A172 (cell line): ENCODE data around the gene EXD3. TPM values are rescaled to one million over a fixed set of nuclear protein-coding genes. Genes with fewer than 3 reads are reported as not detected.
"Not testable (repeated sequence)": the region's sequence is repeated elsewhere in the genome, so short reads cannot be mapped to it uniquely, and the experiment has no call there.

Source experiments
- DNase-seq: peaks from one replicate; pipeline ENCODE4 v3.0.0-alpha.2; 2015; ENCODE audit warnings: low spot score
- total RNA-seq: library from RNA; depleted of rRNA; stranded (reverse); fragments of >200 nt; shearing (Covaris generic); gene quantifications from 2 replicates; pipeline ENCODE4 v1.2.3, GENCODE V29; 2014

EXD3 gene
- total RNA-seq, 1 experiment from 2014 or later, result 3.4 TPM

DNA sequence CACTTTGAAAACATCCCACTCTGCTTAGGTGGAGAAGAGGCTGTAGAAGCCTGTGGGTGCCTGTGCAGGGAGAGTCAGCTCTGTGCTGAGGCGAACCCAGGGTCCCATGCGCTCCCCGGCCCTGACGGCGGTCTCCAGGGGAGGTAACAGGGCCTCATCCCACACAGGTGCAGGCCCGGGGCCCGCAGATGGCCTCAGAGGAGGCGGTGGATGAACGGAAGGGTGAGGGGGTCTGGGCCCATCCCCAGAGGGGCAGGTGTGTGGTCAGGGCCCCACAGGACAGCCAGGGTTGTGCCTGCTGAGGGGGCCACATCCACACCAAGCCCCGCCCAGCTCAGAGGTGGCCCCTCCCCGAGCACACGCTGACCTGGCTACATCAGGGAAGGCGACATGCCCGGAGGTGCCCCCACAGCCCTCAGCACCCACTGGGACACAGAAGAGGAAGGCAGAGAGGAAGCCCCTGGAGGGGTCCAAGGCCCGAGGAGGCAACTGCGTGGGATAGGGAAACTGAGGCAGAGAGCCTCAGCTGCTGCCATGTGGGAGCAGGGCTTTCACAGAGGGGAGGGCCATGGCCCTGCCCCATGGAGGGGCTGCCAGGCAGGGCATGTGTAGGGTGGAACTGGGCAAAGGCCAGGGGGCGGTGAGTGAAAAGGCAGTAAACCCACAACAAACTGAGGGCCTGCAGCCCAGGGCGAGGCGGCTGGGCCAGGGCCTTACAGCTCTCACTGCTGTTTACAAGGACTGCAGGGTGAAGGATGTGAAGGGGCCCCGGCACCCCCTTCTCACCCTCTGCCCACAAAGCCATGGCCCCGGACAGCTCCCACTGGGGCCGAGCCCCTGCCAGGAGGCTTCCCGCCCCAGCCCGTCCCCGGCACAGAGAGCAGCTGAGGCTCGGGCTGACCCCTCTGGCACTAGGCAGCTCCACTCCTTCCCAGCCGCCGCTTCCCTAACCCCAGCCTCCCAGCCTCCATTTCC is 29.5 kb downstream of the EXD3 start:
- no peak for DNase-seq

DNA sequence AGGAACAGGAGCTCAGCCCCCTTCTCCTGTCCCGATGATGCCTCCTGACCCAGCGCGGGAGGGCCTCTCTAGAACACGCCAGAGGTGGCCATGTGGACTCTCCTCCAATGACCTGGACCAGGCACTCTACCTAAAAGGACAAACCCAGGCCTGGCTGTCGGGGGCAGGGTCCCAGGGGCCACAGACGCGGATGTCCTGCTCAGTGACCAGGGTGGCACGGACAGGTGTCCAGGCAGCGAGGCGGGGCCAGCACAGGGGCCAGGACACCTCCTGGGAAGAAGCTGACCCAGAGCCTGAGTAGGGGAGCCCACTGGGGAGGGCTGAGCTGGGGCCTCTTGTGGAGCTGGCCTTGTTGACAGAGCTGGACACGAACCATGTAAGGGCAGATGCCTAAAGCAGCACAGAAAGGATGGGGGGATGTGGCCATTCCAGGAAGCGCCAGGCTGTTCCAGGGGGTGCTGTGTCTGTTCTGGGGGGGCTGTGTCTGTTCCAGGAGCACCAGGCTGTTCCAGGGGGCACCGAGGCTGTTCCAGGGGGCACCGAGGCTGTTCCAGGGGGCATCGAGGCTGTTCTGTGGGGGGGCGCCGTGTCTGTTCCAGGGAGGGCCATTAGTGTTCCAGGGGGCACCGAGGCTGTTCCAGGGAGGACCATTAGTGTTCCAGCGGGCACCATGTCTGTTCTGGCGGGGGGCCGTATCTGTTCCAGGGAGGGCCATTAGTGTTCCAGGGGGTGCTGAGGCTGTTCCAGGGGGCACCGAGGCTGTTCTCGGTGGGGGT is 30.5 kb downstream of the EXD3 start:
- DNase-seq, result no peak

DNA sequence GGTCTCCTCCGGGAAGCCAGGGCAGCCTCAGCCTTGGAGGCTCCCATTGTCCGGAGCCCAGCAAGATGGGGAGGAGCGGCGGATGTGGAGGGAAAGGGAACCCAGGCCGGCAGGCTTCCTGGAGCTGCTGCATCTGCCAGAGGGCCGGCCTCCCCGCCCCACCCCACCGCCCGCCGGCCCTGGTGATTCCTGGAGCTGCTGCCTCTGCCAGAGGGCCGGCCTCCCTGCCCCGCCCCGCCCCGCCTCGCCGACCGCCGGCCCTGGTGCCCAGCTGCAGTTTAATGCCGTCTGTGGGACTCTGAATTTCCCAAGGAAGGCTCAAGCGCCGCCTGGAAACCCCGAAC is 31.6 kb downstream of the EXD3 start:
- DNase-seq, result no peak

DNA sequence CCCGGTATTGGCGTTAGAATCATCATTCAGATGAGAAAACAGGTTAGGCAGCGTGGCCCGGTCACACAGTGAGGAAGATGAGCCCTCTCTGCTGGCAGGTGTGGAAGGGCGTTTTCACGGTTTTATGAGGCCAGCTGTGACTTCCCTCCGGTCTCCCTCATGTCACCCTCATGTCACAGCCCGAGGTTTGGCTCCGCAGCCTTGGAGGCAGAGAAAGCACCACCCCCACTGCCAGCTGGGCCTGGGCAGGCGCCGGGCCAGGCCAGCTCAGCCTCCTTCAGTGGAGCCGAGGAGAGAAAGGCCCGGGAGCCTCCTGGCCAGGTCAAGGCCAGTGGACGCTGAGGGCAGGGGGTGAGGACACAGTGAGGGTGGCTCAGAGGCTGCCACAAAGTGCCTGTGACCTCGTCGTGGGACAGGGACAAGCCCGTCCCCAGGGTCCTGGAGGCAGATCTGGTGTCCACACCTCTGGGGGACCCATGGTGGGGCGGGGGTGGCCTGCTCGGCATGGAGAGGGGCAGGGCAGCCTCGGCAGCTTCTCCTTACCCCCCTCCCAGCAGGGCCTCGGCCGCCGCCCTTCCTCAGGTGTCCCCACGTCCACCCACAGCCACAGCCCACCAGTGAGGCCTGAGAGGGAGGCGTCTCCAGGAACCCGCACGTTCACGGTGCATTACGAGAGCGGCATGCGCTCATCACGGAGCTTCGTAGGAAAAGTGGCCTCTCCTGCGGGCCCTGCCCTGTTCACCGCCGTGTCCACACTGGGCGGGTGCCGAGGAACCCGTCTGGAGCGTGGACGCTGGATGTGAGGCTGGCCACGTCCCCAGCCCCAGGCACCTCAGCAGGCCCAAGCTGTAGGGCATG is 32.2 kb downstream of the EXD3 start:
- DNase-seq, result no peak

DNA sequence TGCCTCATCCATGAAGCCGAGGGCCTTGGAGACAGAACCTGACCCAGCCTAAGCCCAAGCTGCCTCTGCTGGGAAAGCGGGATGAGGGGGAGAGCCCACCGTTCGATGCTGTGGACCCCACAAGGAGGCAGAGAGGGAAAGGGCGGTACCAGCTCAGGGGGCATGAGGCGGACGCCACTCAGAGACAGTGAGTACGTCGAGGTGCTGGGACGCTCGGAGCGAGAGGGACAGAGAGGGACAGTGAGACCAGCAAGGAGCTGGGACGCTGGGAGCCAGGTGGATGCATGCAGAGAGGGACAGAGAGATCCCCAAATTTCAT is 33.6 kb downstream of the EXD3 start:
- DNase-seq, result no peak

DNA sequence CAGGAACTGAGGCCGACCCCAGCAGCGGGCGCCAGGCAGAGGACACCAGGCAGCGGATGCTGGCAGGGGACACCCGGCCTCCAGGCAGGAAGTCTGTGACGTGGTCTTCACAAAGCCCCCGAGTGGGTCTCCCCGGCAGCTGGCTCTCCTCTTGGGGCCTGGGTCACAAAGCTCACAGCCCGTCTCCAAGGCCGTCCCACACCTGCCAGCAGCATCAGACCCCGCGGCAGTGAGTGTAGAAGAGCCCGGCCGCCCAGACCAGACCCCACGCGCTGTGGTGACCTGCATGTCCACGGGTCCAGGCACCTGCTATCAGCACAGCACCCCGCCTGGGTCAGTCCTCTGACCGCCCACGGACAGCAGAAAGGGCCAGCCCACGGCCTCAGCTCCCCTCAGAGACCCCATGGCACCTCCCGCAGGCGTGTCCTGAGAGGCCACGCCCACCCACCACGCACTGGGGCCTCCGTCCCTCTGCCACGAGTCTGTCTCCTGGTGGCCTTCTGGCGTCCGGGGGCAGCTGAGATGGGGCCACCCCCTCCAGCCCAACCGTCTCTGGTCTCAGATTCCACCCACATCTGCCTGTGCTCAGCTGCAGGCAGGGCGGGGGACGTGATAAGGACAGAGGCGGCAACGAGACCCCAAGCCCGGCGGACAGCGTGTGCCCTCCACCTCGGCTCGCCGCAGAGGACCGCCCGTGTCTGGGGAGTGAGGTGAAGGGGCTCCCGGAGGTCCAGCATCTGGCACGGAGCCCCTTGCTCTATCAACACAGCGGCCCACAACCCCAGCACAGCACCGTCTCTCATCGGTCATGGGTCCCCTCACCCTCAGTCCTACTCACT is 34.2 kb downstream of the EXD3 start:
- DNase-seq, result no peak

DNA sequence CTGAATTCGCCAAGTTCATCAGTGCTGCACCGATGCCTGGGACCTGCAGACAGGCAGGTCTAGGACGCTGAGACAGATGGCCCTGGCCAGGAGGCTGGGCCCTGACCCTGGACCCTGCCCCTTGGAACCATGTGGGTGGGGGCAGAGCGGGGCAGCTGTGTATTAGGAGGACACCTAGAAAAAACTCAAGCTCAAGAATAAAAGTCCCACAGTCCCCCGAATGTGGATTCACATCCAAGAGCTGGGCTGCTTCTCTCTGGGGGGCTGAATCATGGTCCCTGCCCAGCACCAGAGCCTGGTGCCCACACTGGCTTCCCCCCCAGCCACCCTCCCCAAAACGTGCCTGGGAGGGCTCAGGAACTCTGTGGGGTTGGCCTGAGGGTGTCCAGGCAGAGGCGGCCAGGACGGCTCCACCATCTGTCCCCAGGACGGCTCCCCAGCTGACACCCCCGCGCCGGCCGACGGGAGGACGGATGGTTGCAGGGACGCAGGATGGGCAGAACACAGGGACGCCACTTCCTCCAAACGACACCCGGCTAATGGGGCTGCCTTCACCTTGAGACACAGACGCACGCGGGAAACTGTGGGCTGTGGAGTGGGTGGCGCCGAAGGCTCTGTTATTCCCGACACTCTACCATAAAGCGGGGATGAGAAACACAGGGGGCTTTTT is 34.9 kb downstream of the EXD3 start:
- DNase-seq, result no peak

DNA sequence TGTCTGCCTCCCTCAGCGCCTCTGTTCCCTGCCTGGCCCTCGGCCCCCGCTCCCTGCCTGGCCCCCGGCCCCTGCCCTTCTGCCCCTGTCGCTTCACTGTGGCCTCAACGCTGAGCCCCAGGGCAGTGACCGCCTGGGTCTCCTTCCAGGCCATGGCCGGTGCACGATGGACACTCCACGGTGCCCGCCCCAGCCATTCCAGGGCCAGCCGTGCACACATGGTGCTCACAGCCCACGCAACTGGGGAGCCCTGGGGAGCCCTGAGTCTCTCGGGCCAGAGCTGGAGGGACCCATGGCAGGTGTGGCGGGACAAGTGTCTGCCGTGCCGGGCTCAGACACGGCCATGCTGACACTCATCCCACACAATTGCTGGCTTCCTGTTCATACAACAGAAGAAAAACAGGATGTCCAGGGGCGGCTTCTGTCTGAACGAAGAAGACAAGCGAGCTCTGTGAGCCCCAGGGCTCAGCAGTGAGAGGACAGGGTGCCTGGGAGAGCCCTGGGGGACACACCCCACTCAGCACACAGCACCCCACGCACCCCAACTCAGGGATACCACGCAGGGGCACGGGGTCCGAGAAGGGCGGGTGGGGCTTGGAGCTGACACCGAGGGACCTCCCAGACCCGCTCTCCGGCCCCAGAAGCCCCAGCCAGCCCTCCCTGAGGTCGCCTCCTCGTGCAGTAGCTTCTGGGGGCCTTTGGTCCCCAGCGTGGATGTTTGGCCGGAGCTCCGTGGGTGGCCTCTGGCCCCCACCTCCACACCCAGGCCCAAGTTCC is 35.7 kb downstream of the EXD3 start:
- no peak for DNase-seq

DNA sequence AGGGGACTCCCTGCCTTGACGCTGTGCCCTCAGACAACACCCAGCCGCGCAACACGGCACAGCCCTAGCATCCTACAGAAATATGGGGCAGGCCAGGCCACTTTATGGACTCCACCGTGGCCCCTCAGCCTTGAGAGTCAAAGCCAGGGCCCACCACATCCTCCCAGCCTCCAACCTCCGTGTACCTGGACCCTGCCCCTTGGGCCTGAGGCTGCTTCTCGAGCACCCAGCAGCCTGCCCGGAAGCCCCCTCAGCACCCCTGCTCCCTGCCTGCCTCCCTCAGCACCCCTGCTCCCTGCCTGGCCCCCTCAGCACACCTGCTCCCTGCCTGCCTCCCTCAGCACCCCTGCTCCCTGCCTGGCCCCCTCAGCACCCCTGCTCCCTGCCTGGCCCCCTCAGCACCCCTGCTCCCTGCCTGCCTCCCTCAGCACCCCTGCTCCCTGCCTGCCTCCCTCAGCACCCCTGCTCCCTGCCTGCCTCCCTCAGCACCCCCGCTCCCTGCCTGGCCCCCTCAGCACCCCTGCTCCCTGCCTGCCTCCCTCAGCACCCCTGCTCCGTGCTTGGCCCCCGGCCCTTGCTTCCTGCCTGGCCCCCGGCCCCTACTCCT is 36.4 kb downstream of the EXD3 start:
- not testable (repeated sequence) for DNase-seq

DNA sequence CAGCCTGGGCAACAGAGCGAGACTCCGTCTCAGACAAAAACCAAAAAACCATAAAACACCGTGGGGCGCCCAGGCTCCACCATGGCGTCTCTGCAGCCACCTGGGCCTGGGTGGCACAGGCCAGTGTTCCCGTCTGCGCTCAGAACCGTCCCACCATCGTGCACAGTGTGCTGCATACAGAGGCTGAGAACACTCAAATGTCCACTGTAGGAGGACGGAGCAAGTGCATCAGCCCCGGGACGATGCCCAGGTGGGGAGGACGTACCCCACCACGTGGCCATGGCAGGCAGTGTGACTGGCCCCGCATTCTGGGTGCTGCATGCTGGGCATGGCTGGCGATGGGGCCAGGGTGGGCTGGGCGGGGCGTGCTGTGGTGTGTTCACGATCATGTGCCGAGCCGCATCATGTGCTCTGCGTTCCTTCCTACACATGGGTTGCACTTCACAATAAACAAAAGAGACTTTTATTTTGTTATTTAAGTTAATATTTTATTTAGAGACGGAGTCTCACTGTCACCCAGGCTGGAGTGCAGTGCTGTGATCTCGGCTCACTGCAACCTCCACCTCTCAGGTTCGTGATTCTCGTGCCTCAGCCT is 37.8 kb downstream of the EXD3 start:
- no peak for DNase-seq

DNA sequence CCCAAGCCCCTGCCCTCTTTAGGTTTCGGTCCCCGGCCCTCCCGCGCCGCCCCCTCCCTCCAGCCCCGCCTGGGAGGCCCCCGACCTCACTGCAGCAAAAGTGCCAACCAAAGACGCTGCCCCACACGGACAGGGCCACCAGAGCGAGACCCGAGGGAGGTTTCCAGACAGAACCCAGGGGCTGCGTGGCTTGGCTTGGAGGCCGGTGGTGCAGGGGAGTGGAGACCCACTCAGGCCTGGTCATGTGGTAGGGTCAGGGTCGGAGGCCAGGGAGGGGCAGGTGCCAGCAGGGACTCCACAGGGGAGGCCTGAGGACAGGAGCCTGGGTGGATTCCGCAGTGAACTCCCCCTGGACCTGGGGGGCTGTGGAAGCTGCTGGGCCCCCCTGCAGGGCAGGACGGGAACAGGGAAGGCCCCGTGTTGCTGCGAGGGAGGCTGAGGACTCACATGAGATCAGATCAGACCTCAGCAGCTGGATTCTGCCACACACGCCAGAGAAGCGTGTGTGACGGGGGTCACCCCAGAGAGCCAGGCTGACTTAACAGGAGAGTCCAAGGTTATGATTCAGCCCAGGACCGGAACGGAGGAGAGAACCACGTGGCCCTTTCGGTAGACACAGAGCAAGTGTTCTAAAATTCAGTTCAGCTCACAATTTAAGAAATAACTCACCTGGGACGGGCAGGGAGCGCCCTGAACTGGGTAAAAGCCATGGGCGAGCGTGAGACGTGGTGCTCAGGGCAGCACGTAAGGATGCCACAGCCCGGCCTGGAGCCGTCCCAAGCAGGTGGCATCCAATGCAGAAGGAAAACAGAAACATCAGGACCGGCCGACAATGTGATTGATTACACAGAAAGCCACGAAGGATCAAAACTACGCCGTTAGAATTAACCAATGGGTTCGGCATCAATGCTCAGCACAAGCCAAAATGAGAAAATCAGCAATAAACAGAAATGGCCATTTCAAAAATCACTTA is 38.9 kb downstream of the EXD3 start:
- DNase-seq, result no peak

DNA sequence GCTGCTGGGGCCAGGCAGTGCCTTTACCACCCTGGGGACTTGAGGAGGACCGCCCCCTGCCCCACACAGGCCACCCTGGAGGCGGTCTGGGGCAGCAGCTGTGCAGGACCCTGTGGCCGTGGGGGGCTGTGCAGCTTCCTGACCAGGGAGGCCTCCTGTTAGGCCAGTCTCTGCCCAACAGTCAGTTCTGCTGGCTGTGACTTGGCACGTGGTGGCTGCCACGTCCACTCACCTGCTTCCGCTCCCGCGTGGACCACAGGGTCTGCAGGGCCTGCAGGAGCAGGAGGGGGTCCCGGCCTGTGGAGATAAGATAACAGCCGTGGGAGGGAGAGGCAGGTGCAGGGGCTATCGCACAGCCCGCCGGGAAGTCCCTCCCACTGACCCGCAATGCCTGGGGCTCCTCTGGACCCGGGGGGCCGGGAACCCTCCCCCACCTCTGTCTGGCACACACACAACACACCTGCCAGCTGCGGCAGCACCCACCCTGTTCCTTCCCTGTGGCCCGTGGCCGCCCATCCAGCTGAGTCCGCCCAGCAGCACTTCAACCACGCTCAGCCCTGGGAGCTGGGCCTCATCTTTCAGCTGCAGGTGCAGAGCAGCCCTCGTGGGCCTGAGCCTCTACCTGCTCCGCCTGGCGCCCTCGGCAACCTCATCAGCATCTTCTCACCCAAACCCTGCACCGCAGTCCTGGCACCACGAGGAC is 39.7 kb downstream of the EXD3 start:
- no peak for DNase-seq

DNA sequence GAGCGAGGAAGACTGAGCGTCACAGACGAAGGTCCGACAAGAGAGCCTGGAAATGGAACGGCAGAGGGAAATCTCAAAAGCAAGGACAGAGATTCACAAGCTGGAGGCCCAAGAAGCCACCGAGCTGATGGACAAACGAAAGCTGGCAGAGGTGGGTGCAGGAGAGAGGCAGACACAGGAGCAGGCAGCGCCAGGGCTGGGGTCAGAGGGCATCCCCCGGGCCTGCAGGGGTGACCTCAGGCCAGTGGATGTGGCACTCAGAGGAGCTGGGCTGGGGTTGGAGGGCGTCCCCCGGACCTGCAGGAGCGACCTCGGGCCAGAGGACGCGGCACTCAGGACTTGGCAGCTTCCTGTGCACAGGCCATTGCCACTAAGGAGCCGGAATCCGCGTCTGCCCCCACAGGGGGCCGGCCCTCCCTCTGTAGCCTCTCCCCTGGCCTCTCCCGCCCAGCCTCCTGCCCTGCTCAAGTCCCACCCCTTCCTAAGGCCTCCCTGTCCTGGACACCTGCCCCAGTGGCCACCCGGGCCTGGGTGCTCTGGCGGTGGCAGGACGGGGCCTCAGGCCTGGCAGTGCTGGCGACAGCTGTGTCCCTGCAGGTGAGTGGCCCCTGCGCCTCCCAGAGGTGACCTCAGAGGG is 40.4 kb downstream of the EXD3 start:
- DNase-seq, result no peak

DNA sequence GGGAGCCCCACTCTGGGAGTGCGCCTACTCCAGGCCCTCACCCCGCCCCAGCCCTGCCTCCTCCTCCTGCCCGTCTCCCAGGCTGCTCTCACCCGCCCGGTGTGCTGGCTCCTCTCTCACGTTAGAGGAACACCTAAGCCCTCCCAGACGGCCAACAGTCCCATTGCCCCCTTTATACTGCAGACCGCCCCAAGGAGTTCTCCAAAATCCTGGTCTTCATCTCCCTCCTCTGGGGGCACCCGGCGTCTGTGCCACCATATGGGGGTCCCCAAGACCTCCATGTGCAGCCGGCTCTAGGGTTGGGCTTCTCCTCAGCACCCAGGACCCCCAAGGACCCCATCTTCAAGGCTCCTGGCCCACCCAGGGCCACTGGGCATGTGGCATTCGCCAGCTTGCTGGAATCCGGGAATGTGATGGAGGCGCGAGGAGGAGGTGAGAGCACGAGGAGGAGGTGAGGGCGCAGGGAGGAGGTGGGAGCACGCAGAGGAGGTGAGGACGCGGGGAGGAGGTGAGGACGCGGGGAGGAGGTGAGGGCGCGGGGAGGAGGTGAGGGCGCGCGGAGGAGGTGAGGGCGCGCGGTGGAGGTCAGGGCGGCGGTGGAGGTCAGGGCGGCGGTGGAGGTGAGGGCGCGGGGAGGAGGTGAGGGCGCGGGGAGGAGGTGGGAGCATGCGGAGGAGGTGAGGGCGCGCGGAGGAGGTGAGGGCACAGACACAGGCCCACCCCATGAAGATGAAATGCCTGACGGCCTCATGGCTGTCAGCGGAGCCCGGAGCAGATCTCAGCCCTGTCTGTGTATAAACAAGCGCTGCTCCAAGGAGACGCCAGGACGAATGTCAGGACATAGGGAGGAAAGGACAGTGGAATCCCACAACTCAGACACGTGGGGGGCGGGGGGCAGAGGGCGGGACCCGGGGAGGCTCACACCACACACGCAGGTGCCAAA is 41.2 kb downstream of the EXD3 start:
- DNase-seq, result no peak

DNA sequence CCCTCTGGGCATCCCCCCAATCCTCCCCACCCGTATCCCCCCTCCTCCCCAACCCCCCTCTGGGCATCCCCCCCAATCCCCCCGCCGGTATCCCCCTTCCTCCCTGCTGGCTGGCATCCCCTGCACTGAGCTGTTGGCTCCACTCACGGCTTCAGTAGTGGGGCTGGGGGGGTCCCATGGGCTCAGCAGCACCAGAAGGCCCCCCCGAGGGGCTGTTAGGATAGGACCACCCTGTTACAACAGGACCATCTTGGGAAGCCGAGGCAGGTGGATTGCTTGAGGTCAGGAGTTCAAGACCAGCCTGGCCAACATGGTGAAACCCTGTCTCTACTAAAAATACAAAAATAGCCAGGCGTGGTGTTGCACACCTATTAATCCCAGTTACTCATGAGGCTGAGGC is 42.4 kb downstream of the EXD3 start:
- no peak for DNase-seq

DNA sequence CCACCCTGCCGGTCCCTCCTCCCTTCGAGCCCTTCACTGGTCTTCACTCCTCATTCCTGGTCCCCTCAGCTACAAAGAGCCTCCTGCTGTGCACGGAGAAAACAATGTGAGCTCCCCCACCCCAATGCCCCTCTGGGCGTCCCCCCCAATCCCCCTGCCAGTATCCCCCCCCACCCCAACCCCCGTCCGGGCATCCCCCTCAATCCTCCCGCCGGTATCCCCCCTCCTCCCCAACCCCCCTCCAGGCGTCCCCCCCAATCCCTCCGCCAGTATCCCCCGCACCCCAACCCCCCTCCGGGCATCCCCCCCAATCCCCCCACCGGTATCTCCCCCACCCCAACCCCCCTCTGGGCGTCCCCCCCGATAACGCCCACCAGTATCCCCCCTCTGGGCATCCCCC is 42.8 kb downstream of the EXD3 start:
- no peak for DNase-seq
